ENCODE measurements around the gene MCM10. TPM values are rescaled to one million over a fixed set of nuclear protein-coding genes. Genes with fewer than 3 reads are reported as not detected.

Gene MCM10
- total RNA-seq (2013; cell fraction: nucleolus; rRNA removed): 24.9 and 31.5 TPM in 2 replicates
- total RNA-seq (2014; rRNA removed): 22.2 and 23.4 TPM in 2 replicates
- 26.8 and 27.0 TPM in 2 replicates for total RNA-seq (2014; rRNA removed; fragmentation: Illumina TruSeq; extraction: Trizol)
- total RNA-seq (2021): 30.7 and 31.1 TPM in 2 replicates
- 4.1 TPM for polyA plus RNA-seq (2011; ENCODE audit: low read depth)
- polyA plus RNA-seq (2011; rRNA removed): 14.3 and 17.5 TPM in 2 replicates
- 8.0 and 9.8 TPM in 2 replicates for polyA plus RNA-seq (2011; cell fraction: cytosol; rRNA removed)
- 11.9 and 14.8 TPM in 2 replicates for polyA plus RNA-seq (2011; cell fraction: nucleus; rRNA removed)
- 5.2 and 6.1 TPM in 2 replicates for polyA plus RNA-seq (2012)
- 21.5 and 24.1 TPM in 2 replicates for polyA plus RNA-seq (2014; fragmentation: Illumina TruSeq; extraction: Trizol)
- polyA plus RNA-seq (2014; fragmentation: Nextera tagmentation; extraction: Ambion mirVana): 1 to 10 TPM; 5.8 to 6.8 TPM
- polyA plus RNA-seq (2014; rRNA removed): 13.2 and 14.2 TPM in 2 replicates
- polyA plus RNA-seq (2016; fragmentation: Nextera tagmentation; extraction: Ambion mirVana): 10 to 100 TPM; 30.9 to 35.1 TPM
- 13.5 and 14.8 TPM in 2 replicates for polyA minus RNA-seq (2011; rRNA and poly(A)+ RNA removed)
- 6.8 and 9.7 TPM in 2 replicates for polyA minus RNA-seq (2011; cell fraction: cytosol; rRNA and poly(A)+ RNA removed)
- polyA minus RNA-seq (2011; cell fraction: nucleus; rRNA and poly(A)+ RNA removed): 12.0 and 22.4 TPM in 2 replicates
- percentile 56 among the genes with signal in this experiment for Bru-seq, nascent RNA
- BruChase-seq, experiment 1, labeled RNA remaining after a 6-hour chase: percentile 51 among the genes with signal in this experiment
- BruChase-seq, experiment 2, labeled RNA remaining after a 2-hour chase: percentile 58 among the genes with signal in this experiment
- long read RNA-seq, experiment 1, full-length matches to known transcripts: 10 of 29 reads
- long read RNA-seq, experiment 1, partial matches to known transcripts: 15 of 29 reads
- long read RNA-seq, experiment 1, other reads (novel, unspliced or antisense): 4 of 29 reads
- long read RNA-seq, experiment 2, full-length matches to known transcripts: 57 of 351 reads
- long read RNA-seq, experiment 2, partial matches to known transcripts: 268 of 351 reads
- long read RNA-seq, experiment 2, other reads (novel, unspliced or antisense): 26 of 351 reads

DNA sequence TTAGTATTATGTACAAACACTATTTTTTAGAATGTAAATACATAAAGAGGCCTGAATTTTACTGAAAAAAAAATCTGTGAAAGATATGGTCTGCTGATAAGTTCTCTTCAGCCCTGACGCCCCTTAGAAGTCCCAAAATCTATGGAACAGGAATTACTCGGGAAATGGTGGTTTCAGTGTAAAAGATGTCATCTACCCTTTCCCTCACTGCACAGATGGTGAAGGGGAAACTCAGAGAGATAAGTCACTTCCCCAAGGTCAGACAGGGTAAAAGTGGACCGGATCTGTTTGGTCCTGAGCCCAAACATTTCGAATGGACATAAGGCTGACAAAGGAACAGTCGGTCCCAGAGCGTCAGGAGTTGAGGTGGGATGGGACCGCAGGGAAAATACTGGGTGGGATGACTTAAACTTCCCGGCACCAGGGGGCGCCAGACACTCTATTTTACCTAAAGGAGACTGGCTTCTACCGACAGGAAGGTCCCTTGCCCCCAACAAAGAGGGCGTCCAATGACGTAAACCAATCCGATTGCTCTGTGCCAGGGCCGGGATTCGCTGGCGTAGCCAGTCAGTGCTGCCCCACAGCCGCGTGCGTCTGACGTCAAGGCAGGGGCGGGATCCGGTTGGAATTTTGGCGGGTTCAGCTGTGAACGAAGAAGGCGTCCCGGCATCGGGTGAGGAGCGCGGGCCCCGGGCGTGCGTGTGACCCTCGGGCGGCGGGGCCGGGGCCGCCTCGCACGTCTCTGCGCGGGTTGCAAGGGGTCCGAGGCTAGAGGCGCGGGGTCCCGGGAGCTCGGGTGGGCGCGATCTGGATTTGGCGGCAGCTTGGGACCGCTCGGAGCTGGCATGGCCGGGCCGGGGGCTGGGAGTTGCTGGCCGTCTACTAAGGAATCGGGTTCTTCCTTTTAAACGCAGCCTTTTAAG is at the start of gene MCM10:
MCM10 (plus strand) TSS at position 625 of the 923 bp plus-strand sequence. CDS start 2,645 bp downstream, outside the sequence.
- H3K4me3 ChIP-seq: peak within 1 kb of the TSS; percentile 81
- ChIA-PET POLR2A (interaction anchor here (0.8 to 1.0 kb wide), 2 partner anchors 141 to 176 kb away, joined by 3 to 5 read pairs; no protein-coding TSS in a partner anchor), RAD21 (ENCODE audit: unreplicated experiment) (interaction anchor here (1.1 to 3.1 kb wide), 5 partner anchors 10 to 189 kb away, joined by 3 to 23 read pairs (median 4); no protein-coding TSS in a partner anchor), SMC1A (ENCODE audit: uncharacterized antibody, unreplicated experiment) (interaction anchor here (0.6 to 1.9 kb wide), 12 partner anchors 14 to 883 kb away, joined by 3 to 13 read pairs (median 3); partner anchors contain the start of gene OPTN), CTCF (interaction anchor here (0.6 to 4.6 kb wide), 24 partner anchors 10 to 961 kb away, joined by 3 to 67 read pairs (median 4); partner anchors contain the start of gene PHYH)
- no peaks in the 10 kb centered on the region for H3K9me3 ChIP-seq (replicated peaks; ENCODE audit: control insufficient read depth, insufficient read depth, low read length)
- FAIRE-seq (peak; percentile 92), DNase-seq (ENCODE audit: low read depth, low spot score) (peak; percentile 96), ATAC-seq (peak; percentile 99)
- peak within 1 kb of the TSS; percentile 41 for H3K27ac ChIP-seq (ENCODE audit: control insufficient read depth, insufficient read depth)
- 0 out of 4 replicates have a peak, but pooled peaks cover 0 to 6% of the 10 kb centered on the region in 2 experiments for H3K36me3 ChIP-seq (ENCODE audit: control insufficient read depth in 2 of 2, insufficient read depth in 2 of 2, low read length in 1 of 2)
- peak within 1 kb of the TSS; percentile 89 for H3K4me2 ChIP-seq (ENCODE audit: control insufficient read depth, insufficient read depth)
- peaks cover 15% of the 10 kb centered on the region for H3K79me2 ChIP-seq (ENCODE audit: control insufficient read depth, insufficient read depth, low read length)
- peak within 1 kb of the TSS; percentile 97 for H2AFZ ChIP-seq (ENCODE audit: control insufficient read depth, low read depth, low read length)
- no TSS peak for BruUV-seq (replicated peaks)
- 1% methylated on average over 47 of the region's 56 CpGs for WGBS (ENCODE audit: insufficient coverage, insufficient replicate concordance, low lambda C conversion rate, missing lambda C conversion rate)
- in situ Hi-C loops (cut with MboI) (loop anchor here (5.0 kb wide), 1 partner anchor 141 kb away; the partner anchor contains the start of gene PHYH), intact Hi-C loops (cut with micrococcal nuclease; ENCODE audit: unreplicated experiment) (loop anchor here (1.0 to 10.0 kb wide), 3 partner anchors 141 to 284 kb away; no protein-coding TSS in a partner anchor)
- H3K4me1 ChIP-seq (ENCODE audit: control insufficient read depth, insufficient read depth, low read length): peaks cover 7% of the 10 kb centered on the region
- H3K27me3 ChIP-seq (replicated peaks in 1 of 2; ENCODE audit: control insufficient read depth in 2 of 2, insufficient read depth in 2 of 2, low read length in 1 of 2): no peaks in the 10 kb centered on the region
- peak within 1 kb of the TSS; percentile 59 for H3K9ac ChIP-seq (ENCODE audit: control insufficient read depth, insufficient read depth, low read length)
- no peaks in the 10 kb centered on the region for H4K20me1 ChIP-seq (ENCODE audit: control insufficient read depth, insufficient read depth)
- TF ChIP-seq BHLHE40 (IDR thresholded peaks at IDR 0.05; ENCODE audit: borderline replicate concordance in 1 of 2, low read depth in 2 of 2, low read length in 1 of 2): peak; percentile 47 to 79; a peak in 3 of 4 replicates
- TF ChIP-seq EGR1 (IDR thresholded peaks at IDR 0.05; ENCODE audit: borderline replicate concordance in 1 of 2, low read depth in 2 of 2, low read length in 2 of 2): peak in 1 of 2 experiments; percentile 59; a peak in 1 of 3 replicates
- TF ChIP-seq, protein P1, sequence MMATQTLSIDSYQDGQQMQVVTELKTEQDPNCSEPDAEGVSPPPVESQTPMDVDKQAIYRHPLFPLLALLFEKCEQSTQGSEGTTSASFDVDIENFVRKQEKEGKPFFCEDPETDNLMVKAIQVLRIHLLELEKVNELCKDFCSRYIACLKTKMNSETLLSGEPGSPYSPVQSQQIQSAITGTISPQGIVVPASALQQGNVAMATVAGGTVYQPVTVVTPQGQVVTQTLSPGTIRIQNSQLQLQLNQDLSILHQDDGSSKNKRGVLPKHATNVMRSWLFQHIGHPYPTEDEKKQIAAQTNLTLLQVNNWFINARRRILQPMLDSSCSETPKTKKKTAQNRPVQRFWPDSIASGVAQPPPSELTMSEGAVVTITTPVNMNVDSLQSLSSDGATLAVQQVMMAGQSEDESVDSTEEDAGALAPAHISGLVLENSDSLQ (IDR thresholded peaks at IDR 0.05): peak; percentile 65; the same call in 1 of the 2 replicates
- TF ChIP-seq KLF5 (IDR thresholded peaks at IDR 0.05; ENCODE audit: partially characterized antibody): peak; percentile 83
- TF ChIP-seq, protein P2, sequence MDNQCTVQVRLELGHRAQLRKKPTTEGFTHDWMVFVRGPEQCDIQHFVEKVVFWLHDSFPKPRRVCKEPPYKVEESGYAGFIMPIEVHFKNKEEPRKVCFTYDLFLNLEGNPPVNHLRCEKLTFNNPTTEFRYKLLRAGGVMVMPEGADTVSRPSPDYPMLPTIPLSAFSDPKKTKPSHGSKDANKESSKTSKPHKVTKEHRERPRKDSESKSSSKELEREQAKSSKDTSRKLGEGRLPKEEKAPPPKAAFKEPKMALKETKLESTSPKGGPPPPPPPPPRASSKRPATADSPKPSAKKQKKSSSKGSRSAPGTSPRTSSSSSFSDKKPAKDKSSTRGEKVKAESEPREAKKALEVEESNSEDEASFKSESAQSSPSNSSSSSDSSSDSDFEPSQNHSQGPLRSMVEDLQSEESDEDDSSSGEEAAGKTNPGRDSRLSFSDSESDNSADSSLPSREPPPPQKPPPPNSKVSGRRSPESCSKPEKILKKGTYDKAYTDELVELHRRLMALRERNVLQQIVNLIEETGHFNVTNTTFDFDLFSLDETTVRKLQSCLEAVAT (IDR thresholded peaks at IDR 0.05): peak; percentile 32; the same call in 1 of the 2 replicates
- TF ChIP-seq YY1 (IDR thresholded peaks at IDR 0.05; ENCODE audit: low read depth, low read length): peak; percentile 100
- peak; percentile 91 to 93 for TF ChIP-seq IKZF2 (IDR thresholded peaks at IDR 0.05)
- TF ChIP-seq SP1 (IDR thresholded peaks at IDR 0.05; ENCODE audit: low read depth, low read length): peak; percentile 89
- TF ChIP-seq STAT3 (IDR thresholded peaks at IDR 0.05; ENCODE audit: low read depth, low read length): no peak
- TF ChIP-seq ESRRA (IDR thresholded peaks at IDR 0.05; ENCODE audit: low read length): 0 out of 2 replicates have a peak, but pooled peaks have one; percentile 60
- TF ChIP-seq, protein P3, sequence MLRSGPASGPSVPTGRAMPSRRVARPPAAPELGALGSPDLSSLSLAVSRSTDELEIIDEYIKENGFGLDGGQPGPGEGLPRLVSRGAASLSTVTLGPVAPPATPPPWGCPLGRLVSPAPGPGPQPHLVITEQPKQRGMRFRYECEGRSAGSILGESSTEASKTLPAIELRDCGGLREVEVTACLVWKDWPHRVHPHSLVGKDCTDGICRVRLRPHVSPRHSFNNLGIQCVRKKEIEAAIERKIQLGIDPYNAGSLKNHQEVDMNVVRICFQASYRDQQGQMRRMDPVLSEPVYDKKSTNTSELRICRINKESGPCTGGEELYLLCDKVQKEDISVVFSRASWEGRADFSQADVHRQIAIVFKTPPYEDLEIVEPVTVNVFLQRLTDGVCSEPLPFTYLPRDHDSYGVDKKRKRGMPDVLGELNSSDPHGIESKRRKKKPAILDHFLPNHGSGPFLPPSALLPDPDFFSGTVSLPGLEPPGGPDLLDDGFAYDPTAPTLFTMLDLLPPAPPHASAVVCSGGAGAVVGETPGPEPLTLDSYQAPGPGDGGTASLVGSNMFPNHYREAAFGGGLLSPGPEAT (IDR thresholded peaks at IDR 0.05; ENCODE audit: low read depth): peak; percentile 82
- TF ChIP-seq HDAC2 (IDR thresholded peaks at IDR 0.05): peak; percentile 95

Measured in GM12878 (cell line).